KMS-11 (cell line): Measurements from ENCODE around the gene IQCF6.

ENCODE experiments used
- H2AFZ ChIP-seq: fragments of 200-600 bp; sonication (generic); 2 replicates; pipeline ENCODE4 v1.6.1; 2016; ENCODE audit warnings: antibody characterized with exemption, mixed run types, low read depth
- H3K27ac ChIP-seq: fragments of 200-600 bp; sonication (generic); 2 replicates; pipeline ENCODE4 v1.6.1; 2016; ENCODE audit warnings: mild to moderate bottlenecking, mixed run types
- H3K27me3 ChIP-seq: fragments of 200-600 bp; sonication (generic); 2 replicates; pipeline ENCODE4 v1.6.1; 2017; ENCODE audit warnings: mild to moderate bottlenecking, low read depth, mixed run types, moderate library complexity; ENCODE audit not compliant: insufficient read depth
- H3K36me3 ChIP-seq: fragments of 200-600 bp; sonication (generic); 2 replicates; pipeline ENCODE4 v1.6.1; 2017; ENCODE audit warnings: mild to moderate bottlenecking, mixed run types; ENCODE audit not compliant: insufficient read depth
- H3K4me1 ChIP-seq: fragments of 200-600 bp; sonication (generic); 2 replicates; pipeline ENCODE4 v1.6.1; 2016; ENCODE audit warnings: mild to moderate bottlenecking, low read depth, mixed run types; ENCODE audit not compliant: poor library complexity, severe bottlenecking
- H3K4me2 ChIP-seq: fragments of 200-600 bp; sonication (generic); 2 replicates; pipeline ENCODE4 v1.7.0; 2016; ENCODE audit warnings: mild to moderate bottlenecking, mixed run types
- H3K4me3 ChIP-seq: fragments of 200-600 bp; sonication (generic); IDR thresholded peaks from 2 replicates; pipeline ENCODE4 v1.6.1; 2017; ENCODE audit warnings: low read depth, low read length, mixed read lengths; ENCODE audit not compliant: insufficient read depth
- H3K79me2 ChIP-seq: fragments of 200-600 bp; sonication (generic); 2 replicates; pipeline ENCODE4 v1.6.1; 2016; ENCODE audit warnings: low read depth, mixed run types; ENCODE audit not compliant: insufficient read depth
- H3K9ac ChIP-seq: fragments of 200-600 bp; sonication (generic); 2 replicates; pipeline ENCODE4 v1.6.1; 2016; ENCODE audit warnings: mild to moderate bottlenecking, mixed run types
- H4K20me1 ChIP-seq: fragments of 200-600 bp; sonication (generic); 2 replicates; pipeline ENCODE4 v1.6.1; 2016; ENCODE audit warnings: mild to moderate bottlenecking, mixed run types; ENCODE audit not compliant: insufficient read depth
- TF ChIP-seq, protein P1 (sequence below): fragments of 200-600 bp; sonication (generic); conservative IDR thresholded peaks from 2 replicates; pipeline ENCODE4 v1.6.1; 2017; ENCODE audit warnings: low read depth, mild to moderate bottlenecking, antibody characterized with exemption, low read length, moderate library complexity, mixed read lengths

IQCF6 gene

DNA sequence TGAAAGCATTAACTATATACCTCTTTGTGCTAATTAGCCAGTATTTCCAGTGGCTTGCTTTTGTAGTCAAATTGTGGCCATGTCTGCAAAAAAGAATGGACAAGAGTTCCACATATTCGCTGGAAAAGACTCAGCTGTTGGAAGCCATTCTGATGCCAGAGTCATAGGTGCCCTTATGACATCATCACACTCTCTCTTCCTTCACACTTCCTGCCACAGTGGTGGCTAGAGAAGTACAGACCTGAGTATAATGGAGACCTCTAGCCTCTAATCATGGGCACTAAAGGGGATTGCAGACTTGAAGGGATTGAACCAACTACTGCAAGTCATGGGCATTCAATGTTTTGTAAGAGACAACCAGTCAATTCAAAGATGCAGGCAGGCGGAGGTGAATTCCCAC lies 38.3 kb upstream of the IQCF6 start:
- no peaks in the 10 kb centered on the region for H3K79me2 ChIP-seq
- no peak overlapping the region for H3K4me2 ChIP-seq
- no peaks in the 10 kb centered on the region for H3K27me3 ChIP-seq
- no peaks in the 10 kb centered on the region for H3K4me1 ChIP-seq
- H2AFZ ChIP-seq: no peak overlapping the region
- no peaks in the 10 kb centered on the region for H3K36me3 ChIP-seq
- no peak overlapping the region for H3K9ac ChIP-seq
- no peaks in the 10 kb centered on the region for H4K20me1 ChIP-seq
- no peak overlapping the region for H3K4me3 ChIP-seq
- no peak overlapping the region for H3K27ac ChIP-seq
- TF ChIP-seq, protein P1, sequence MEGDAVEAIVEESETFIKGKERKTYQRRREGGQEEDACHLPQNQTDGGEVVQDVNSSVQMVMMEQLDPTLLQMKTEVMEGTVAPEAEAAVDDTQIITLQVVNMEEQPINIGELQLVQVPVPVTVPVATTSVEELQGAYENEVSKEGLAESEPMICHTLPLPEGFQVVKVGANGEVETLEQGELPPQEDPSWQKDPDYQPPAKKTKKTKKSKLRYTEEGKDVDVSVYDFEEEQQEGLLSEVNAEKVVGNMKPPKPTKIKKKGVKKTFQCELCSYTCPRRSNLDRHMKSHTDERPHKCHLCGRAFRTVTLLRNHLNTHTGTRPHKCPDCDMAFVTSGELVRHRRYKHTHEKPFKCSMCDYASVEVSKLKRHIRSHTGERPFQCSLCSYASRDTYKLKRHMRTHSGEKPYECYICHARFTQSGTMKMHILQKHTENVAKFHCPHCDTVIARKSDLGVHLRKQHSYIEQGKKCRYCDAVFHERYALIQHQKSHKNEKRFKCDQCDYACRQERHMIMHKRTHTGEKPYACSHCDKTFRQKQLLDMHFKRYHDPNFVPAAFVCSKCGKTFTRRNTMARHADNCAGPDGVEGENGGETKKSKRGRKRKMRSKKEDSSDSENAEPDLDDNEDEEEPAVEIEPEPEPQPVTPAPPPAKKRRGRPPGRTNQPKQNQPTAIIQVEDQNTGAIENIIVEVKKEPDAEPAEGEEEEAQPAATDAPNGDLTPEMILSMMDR: no peak

DNA sequence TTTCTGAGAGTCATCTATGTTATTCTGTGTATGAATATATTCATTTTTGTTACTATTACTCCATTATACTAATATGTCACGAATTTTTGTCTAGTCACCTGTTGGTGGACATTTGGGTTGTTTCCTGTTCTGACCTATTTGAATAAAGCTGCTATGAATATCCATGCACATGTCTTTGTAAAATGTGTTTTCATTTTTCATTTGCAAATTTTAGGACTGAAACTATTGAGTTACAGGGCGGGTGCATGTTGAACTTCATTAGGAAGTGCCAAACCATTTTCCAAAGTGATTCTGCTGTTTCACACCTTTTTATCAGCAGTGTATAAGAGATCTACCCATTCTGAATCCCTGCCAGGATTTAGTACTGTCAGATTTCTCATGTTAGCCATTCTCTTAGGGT lies 37.7 kb upstream of the IQCF6 start:
- H3K36me3 ChIP-seq: no peaks in the 10 kb centered on the region
- H3K9ac ChIP-seq: no peak overlapping the region
- TF ChIP-seq, protein P1: no peak
- H3K4me3 ChIP-seq: no peak overlapping the region
- H3K4me2 ChIP-seq: no peak overlapping the region
- H4K20me1 ChIP-seq: no peaks in the 10 kb centered on the region
- no peaks in the 10 kb centered on the region for H3K79me2 ChIP-seq
- H3K27me3 ChIP-seq: no peaks in the 10 kb centered on the region
- H3K27ac ChIP-seq: no peak overlapping the region
- H2AFZ ChIP-seq: no peak overlapping the region
- no peaks in the 10 kb centered on the region for H3K4me1 ChIP-seq

DNA sequence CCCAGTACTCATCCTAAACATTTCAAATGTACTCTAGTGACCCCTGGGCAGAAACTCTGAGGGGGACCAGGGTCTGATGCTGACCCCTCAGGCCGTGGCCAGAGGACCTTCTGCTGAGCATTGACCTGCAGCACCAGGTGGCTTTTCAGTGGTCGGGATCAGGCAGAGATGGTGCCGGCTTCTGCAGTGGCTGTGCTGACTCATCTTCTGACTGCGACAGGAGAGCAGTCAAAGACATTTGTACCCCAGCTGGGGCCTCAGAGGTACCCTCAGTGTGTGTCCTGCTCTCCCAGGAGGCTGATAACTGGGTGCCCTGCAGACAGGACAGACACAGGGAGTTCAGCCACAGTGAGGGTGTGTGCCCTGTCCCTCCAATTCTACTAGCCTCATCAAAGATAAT lies 36.6 kb upstream of the IQCF6 start:
- no peaks in the 10 kb centered on the region for H3K79me2 ChIP-seq
- H3K9ac ChIP-seq: no peak overlapping the region
- no peaks in the 10 kb centered on the region for H3K36me3 ChIP-seq
- TF ChIP-seq, protein P1: no peak
- H3K4me1 ChIP-seq: no peaks in the 10 kb centered on the region
- H3K4me2 ChIP-seq: no peak overlapping the region
- H4K20me1 ChIP-seq: no peaks in the 10 kb centered on the region
- no peaks in the 10 kb centered on the region for H3K27me3 ChIP-seq
- no peak overlapping the region for H3K27ac ChIP-seq
- no peak overlapping the region for H2AFZ ChIP-seq
- H3K4me3 ChIP-seq: no peak overlapping the region

DNA sequence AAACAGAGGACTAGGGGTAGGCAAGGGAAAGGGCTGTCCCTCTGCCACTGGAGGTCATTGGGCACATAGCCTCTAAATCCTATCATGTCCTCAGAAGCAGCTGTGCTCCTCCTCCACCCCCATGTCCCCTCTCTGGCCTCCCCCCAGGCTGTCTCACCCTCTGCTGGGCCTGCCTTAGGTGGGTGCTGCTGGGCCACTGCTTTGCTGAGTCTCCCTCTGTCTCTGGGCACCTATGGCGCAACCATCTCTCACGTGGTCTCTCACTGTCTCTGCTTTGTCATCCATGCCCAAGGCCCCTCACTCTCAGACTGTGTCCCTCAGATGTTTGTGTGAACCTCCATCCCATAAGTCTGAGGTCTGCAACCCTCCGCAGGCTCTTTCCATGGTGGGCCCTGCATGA lies 35.0 kb upstream of the IQCF6 start:
- Histone ChIP-seq H3K27ac (no peak overlapping the region), H3K27me3 (no peaks in the 10 kb centered on the region), H3K36me3 (no peaks in the 10 kb centered on the region), H2AFZ (no peak overlapping the region), H4K20me1 (no peaks in the 10 kb centered on the region), H3K79me2 (no peaks in the 10 kb centered on the region), H3K4me2 (no peak overlapping the region), H3K9ac (no peak overlapping the region), H3K4me1 (no peaks in the 10 kb centered on the region), H3K4me3 (no peak overlapping the region)
- TF ChIP-seq, protein P1: no peak

DNA sequence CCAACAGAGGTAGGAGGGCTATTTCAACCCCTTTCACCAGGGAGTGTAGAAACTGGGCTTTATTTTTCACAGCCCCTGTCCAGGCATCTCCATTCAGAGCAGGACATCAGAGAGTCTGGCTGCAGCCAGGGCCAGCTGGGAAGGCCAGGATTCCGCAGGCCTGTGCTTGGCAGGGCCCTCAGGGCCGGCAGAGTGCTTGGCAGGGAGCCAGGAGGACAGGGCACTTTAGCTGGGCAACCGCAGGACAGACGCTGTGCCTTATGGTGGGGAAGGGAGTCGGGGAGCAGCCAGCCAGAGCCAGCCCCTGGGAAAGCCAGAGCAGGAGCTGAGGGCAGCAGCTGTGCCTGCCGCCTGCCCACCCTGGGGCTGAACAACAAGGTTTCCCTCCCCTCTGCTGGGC lies 34.5 kb upstream of the IQCF6 start:
- Histone ChIP-seq H3K4me3 (no peak overlapping the region), H3K27ac (no peak overlapping the region), H3K9ac (no peak overlapping the region), H3K36me3 (no peaks in the 10 kb centered on the region), H3K27me3 (no peaks in the 10 kb centered on the region), H3K79me2 (no peaks in the 10 kb centered on the region), H2AFZ (no peak overlapping the region), H3K4me2 (no peak overlapping the region), H4K20me1 (no peaks in the 10 kb centered on the region), H3K4me1 (no peaks in the 10 kb centered on the region)
- TF ChIP-seq, protein P1: no peak
